Loucy (cell line): ENCODE measurements around the gene RNLS.

ENCODE experiments used
- CTCF ChIP-seq: fragments of 200-600 bp; sonication (generic); conservative IDR thresholded peaks from 2 replicates; pipeline ENCODE4 v1.5.1; 2014; ENCODE audit warnings: mild to moderate bottlenecking, antibody characterized with exemption, low read length
- EZH2phosphoT487 ChIP-seq: fragments of 200-600 bp; IDR thresholded peaks from 2 replicates; pipeline ENCODE4 v1.6.1; 2018; ENCODE audit warnings: antibody characterized with exemption, mild to moderate bottlenecking, moderate library complexity, borderline replicate concordance

- TF ChIP-seq CTCF (no peak), EZH2phosphoT487 (no peak)
Measured at GRCh38 chr10:88390041-88390440, 193.1 kb downstream of the RNLS start.
